Left ventricle myocardium inferior (tissue), 1 donor: ENCODE measurements around the gene CCP110. TPM values are rescaled to one million over a fixed set of nuclear protein-coding genes. Genes with fewer than 3 reads are reported as not detected.

Experiments used
- DNase-seq: peaks from one replicate; pipeline ENCODE4 v3.0.0-alpha.2; 2020
- H3K27ac ChIP-seq: fragments of 200-600 bp; replicated peaks from 2 replicates; pipeline ENCODE4 v1.8.0; 2021
- H3K27me3 ChIP-seq: fragments of 200-600 bp; 2 replicates; pipeline ENCODE4 v1.8.0; 2021; ENCODE audit warnings: low read depth
- H3K36me3 ChIP-seq: fragments of 200-600 bp; 2 replicates; pipeline ENCODE4 v1.8.0; 2021
- H3K4me1 ChIP-seq: fragments of 200-600 bp; 2 replicates; pipeline ENCODE4 v1.8.0; 2021
- H3K4me3 ChIP-seq: fragments of 200-600 bp; 2 replicates; pipeline ENCODE4 v1.8.0; 2021; ENCODE audit warnings: mild to moderate bottlenecking, moderate library complexity
- H3K9me3 ChIP-seq: fragments of 200-600 bp; replicated peaks from 2 replicates; pipeline ENCODE4 v1.8.0; 2021
- CTCF ChIP-seq: fragments of 200-600 bp; IDR thresholded peaks from 2 replicates; pipeline ENCODE4 v1.8.0; 2021; ENCODE audit warnings: antibody characterized with exemption, mild to moderate bottlenecking, borderline replicate concordance
- intact Hi-C: fragments of 100-400 bp; cut with micrococcal nuclease; formaldehyde crosslinking; loops from one replicate; pipeline ENCODE4 v1.11.0; 2022
- total RNA-seq: library from RNA; stranded (reverse); fragmentation: NEBNext Ultra II Directional; extraction: Animal tissue kit (Norgen Biotek cat#: 25700); gene quantifications from one replicate; pipeline ENCODE4 v1.2.1, GENCODE V29; 2021
- donor health status: DM: no; HTN: yes; CAD: no; lungs with severe emphysema.

Gene CCP110
- total RNA-seq, 1 donor from 2014 or later, result 8.4 TPM

DNA sequence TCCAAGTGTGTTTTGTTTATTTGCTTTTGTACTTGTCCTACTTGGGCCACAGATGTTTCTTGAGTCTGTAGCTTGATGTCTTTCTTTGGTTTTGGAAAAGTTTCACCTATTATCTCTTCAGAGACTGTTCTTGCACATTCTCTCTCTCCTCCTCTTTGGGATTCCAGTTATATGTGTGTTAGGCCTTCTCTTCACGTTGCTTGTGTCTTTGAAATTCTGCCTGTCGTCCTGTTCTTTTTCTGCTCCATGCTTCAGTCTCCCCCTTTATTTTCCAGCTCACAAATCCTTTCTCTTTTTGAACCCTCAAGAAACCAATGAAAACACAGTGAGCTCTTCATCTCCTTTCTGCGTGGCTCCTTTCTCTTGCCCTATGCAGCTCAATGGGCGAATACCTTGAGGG is 39.6 kb downstream of the CCP110 start:
- intact Hi-C loops, result no loop called here
- no peak overlapping the region for H3K27ac ChIP-seq
- no peak overlapping the region for H3K4me3 ChIP-seq
- no peaks in the 10 kb centered on the region for H3K27me3 ChIP-seq
- peaks cover 45% of the 10 kb centered on the region for H3K36me3 ChIP-seq
- H3K4me1 ChIP-seq, result no peaks in the 10 kb centered on the region
- H3K9me3 ChIP-seq, result peaks cover 10% of the 10 kb centered on the region
- no peak for TF ChIP-seq CTCF
- no peak for DNase-seq

DNA sequence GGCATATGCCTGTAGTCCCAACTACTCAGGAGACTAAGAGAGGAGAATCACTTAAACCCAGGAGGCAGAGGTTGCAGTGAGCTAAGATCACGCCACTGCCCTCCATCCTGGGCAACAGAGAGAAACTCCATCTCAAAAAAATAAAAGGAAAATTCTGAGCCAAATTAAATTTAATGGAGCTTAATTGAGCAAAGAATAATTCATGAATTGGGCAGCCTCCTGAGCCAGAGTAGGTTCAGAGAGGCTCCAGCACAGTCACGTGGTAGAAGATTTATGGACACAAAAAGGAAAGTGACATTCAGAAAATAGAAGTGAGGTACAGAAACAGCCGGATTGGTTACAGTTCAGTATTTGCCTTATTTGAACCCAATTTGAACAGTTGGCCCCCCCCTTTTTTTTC is 42.6 kb downstream of the CCP110 start:
- peaks cover 75% of the 10 kb centered on the region for H3K36me3 ChIP-seq
- H3K27me3 ChIP-seq, result no peaks in the 10 kb centered on the region
- intact Hi-C loops, result no loop called here

GRCh38 chr16:19567560-19567959 is 43.8 kb downstream of the CCP110 start:
- Histone ChIP-seq H3K36me3 (peaks cover 87% of the 10 kb centered on the region), H3K27ac (no peak overlapping the region), H3K4me1 (no peaks in the 10 kb centered on the region), H3K27me3 (no peaks in the 10 kb centered on the region), H3K4me3 (no peak overlapping the region), H3K9me3 (peaks cover 10% of the 10 kb centered on the region)
- no peak for DNase-seq
- no peak for TF ChIP-seq CTCF
- intact Hi-C loops, result no loop called here

More for the DNA sequence above, 42.6 kb downstream of the CCP110 start:
- Histone ChIP-seq H3K4me1 (no peaks in the 10 kb centered on the region), H3K9me3 (peaks cover 10% of the 10 kb centered on the region), H3K4me3 (no peak overlapping the region), H3K27ac (no peak overlapping the region)
- TF ChIP-seq CTCF, result no peak
- DNase-seq, result no peak

GRCh38 chr16:19573997-19574396 is 50.3 kb downstream of the CCP110 start:
- no peak for TF ChIP-seq CTCF
- Histone ChIP-seq H3K4me3 (no peak overlapping the region), H3K9me3 (no peaks in the 10 kb centered on the region), H3K27ac (no peak overlapping the region), H3K27me3 (no peaks in the 10 kb centered on the region), H3K4me1 (peaks cover 15% of the 10 kb centered on the region), H3K36me3 (peaks cover 83% of the 10 kb centered on the region)
- intact Hi-C loops, result no loop called here
- DNase-seq, result no peak

GRCh38 chr16:19574615-19575014 is 50.9 kb downstream of the CCP110 start:
- no peak overlapping the region for H3K27ac ChIP-seq
- intact Hi-C loops, result no loop called here
- H3K36me3 ChIP-seq, result peaks cover 83% of the 10 kb centered on the region
- DNase-seq, result no peak
- H3K4me1 ChIP-seq, result peaks cover 15% of the 10 kb centered on the region
- H3K4me3 ChIP-seq, result no peak overlapping the region
- TF ChIP-seq CTCF, result no peak
- H3K27me3 ChIP-seq, result no peaks in the 10 kb centered on the region
- no peaks in the 10 kb centered on the region for H3K9me3 ChIP-seq
